Measurements from ENCODE around the gene MYRIP.
"Not testable (repeated sequence)": the region's sequence is repeated elsewhere in the genome, so short reads cannot be mapped to it uniquely, and the experiment has no call there.

Gene MYRIP

DNA sequence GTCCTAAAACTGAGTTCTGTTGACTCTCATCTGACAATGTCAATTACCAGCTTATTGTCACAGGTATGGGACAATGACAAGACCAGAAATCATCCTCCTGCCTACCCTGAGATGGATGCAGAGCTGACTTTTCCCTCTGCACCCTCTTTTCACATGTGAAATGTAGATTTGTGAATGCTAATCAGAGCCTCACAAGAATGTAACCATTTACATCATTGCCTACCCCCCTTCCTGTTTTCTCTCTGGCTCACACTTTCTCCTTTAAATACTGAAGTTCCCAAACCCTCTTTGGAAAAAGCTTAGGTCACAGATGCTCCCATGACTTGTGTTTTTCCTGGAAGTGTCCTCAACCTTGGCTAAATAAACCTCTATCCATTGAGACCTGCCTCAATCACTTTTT, 228.2 kb downstream of the MYRIP start:
- no peak for DNase-seq (ENCODE audit: low spot score)

DNA sequence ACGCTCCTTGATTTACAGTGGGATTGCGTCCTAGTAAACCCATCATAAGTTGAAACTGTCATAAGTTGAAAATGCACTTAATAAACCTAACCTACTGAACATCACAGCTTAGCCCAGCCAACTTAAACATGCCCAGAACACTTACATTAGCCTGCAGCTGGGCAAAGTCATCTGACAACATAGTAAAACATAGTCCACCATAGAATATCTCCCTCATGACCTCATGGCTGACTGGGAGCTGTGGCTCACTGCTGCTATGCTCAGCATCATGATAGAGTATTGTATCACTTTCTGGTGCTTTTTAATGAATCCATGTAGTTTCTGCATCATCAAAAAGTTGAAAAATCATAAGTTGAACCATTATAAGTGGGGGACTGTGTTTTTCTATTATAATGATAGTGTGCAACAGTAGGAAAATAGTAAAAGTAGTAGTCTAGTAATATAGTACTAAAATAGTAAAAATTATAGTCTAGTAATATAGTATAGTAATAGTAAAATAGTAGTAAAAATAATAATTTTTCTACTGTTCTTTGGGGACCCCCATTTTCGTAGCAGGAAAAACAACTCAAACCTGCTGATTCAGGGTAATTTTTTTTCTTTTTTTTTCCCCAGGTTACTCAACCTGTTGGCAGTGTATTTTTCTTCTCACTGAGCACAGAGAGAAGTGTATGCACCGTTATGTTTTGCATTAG, 233.5 kb downstream of the MYRIP start:
- no peak for DNase-seq (ENCODE audit: low spot score)

DNA sequence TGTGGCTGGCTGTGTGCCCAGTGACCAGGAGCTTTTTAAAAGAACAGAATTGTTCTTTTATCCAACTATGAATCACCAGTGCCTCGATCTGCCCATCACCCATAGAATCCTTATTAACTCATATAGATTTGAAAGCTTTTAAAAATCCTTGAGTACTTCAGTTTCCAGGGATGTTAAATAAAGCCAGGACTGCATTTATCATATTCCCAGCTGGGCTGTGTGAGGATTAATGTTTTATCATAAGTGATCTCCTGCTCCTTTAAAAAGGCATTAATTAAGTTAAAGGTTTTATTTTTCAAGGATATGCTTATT, 234.0 kb downstream of the MYRIP start:
- no peak for DNase-seq (ENCODE audit: low spot score)

DNA sequence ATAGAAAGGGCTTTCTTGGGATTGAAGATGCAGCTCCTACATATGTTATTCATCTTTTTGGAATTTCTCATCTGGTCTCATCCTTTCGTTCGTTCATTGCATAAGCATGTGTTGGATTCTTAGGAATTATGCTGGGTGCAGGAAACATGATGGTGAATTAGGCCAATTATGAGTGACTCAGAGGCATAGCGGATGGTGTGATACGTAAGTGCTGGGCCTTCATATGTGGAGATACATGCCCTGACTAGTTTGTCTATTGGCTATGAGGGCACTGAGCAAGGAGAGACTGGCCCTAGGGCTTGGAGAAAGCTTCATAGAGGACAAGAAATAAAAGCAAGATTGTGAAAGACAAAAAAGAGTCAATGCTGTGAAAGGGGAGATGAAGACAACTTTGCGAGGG, 235.1 kb downstream of the MYRIP start:
- no peak for DNase-seq (ENCODE audit: low spot score)

DNA sequence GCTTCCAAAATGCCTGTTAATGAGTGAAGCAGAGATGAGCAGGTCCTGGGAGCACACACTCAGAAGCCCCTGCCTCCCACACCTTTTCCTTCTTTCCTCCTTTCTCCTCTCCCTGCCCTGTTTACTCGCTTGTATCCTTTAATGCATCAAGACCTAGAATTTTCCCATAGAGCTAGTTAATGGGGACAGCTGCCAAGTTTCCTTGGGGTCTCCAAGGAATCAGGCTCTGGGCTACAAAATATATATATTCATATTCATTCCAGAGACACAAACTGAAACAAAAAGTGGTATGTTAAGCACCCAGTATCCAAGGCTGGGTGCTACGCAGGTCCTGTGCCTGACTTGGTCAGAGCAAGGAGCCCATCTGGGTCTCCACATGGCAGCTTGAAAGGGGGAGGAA, 235.6 kb downstream of the MYRIP start:
- no peak for DNase-seq (ENCODE audit: low spot score)

DNA sequence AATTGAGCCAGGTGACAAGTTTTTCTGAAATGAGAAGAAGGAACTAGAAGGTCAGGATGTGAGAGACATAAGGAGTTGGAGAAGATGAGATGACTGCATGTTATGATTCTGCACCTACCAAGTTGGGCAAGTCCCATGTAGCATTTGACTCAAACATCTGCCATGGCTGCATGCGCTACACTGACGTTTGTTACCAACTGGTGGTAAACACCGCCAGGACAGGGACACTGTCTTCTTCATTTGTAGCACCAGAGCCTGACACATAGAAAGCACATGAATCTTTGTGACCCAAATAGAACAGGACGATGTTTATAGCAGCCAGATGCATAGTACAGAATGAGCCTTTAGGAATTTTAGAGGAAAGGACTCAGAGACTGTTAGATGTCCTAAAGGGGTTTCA, 236.7 kb downstream of the MYRIP start:
- DNase-seq (ENCODE audit: low spot score) = no peak

DNA sequence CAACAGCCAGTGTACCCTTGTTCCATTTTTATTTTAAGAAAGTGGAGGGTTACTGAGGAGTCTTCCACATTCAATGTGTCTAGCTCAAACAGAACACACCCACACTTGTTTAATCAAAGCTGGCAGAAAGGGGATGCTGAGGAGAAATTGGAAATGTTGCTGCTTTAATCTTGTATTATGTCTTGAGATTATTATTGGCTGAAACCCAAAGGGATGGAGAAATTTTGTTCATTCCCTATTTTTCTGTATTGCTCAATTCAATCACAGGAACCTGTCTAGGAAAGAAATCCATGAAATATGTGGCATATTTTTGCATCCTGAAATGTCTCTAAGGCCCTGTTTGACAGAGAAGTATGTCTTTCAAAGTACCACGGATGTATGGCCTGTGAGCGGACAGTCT, 238.0 kb downstream of the MYRIP start:
- DNase-seq (ENCODE audit: low spot score) = no peak

DNA sequence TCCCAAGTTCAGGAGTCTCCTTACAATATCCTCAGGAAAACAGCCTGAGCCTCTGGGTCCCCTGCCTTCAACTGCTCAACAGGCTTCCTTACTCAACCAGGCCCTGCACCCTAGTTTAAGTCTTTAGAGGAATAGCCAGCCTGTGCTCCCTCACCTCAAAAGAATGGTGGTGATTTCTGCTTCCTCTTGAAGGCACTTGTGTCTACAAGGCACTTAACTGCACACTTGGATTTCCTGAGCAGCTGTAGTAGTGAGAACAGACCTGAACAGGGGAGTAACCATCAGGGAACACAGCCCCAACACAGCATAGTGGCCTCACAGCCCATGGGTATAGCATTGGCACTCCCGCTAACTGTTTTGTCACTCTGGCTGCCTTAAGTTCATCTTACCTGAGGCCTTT, 244.3 kb downstream of the MYRIP start:
- DNase-seq (ENCODE audit: low spot score) = no peak

DNA sequence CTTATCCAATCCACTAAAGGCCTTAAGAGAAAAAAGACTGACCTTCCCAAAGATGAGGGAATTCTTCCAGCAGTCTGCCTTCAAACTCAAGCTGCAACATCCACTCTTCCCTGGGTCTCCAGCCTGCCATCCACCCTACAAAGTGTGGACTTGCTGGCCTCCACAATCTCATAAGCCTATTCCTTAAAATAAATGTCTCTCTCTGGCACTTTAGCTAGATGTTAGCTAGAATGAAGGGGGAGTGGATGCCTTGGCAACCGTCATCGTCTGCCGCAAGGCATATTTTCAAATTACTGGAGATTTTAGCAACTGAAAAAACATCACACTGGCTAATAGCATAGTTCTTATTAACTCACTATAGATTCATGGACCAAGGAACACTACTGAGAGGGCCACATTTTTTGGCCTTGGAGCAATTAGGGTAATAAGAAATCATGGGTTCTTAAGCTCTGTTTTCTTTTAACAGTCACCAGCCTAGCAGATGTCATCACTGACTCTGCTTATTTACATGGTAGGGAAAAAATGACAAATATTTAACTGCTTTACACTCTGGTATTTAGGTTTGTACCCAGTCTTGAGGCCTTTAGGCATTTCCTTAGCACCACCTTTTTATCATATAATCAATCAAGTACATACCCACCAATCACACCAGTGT, 245.3 kb downstream of the MYRIP start:
- DNase-seq (ENCODE audit: low spot score) = no peak

DNA sequence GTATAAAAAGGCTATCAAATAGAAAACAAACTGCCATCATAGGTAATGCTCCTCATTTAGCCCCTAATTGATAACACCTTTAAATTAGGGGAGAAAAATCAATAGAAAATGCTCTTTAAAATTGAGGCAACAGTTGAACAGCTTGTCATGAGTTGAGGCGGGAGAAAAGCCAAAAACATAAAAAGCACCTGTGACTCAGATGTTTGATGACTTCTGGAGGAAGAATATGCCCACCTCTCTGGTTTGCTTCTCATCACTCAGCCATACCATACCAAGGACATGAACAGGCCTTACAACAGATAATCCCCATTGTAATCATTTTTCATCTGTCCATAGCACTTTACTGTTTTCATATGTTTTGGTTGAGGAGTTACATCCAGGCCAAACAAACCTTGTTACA, 246.0 kb downstream of the MYRIP start:
- DNase-seq (ENCODE audit: low spot score) = no peak

DNA sequence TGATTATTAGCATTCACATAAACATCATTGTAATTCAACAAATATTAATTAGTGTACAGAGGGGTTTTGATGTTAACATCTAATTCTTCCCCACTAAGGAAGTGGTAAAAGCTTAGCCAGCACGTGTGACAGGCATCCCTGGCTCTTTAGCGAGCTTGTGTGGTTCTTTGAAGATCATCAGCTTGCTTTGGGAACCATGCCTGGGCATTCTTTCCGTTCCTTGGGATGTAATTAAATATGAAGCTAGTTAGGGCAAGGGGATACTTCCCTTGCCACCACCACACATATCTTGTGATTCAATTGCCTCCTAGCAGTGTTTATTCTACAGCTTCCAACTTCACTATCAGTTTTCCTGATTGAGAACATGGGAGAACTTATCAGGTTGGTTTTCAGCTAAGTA, 246.5 kb downstream of the MYRIP start:
- DNase-seq (ENCODE audit: low spot score) = no peak

DNA sequence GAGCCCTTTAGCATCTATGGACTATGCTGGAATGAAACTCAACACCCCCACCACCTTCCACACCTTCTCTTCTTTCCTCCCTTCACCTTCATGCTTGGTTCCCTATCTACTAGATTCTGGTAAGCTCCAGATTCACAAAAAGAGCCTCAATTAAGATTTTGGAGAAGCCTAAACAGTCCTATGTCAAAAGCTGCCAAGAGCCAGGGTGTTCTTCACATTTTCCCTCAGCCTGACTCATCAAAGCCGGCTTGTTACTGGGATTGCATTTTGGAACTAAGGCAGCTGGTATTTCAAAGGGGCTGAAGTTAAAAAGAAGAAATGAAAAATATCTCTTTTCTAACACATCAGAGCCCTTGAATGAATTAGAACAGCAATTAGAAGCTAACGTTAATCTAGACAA, 247.7 kb downstream of the MYRIP start:
- DNase-seq (ENCODE audit: low spot score) = no peak

DNA sequence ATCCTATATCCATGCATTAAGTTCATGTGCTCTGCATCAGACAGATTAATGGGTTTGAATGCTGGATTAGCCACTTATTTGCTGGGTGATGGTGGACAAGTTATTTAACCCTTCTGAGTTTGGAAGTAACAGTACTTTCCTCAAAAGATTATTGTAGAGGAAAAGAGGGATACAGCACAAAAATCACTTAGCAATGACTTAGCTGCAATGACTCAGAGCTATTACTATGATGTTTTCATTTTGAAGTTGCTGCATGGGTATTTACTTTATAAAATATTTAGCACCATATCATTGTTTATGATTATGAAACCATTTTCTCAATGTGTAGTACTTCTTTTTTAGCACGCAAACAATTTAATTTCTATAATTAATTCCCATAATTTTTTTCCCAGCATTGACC, 248.4 kb downstream of the MYRIP start:
- DNase-seq (ENCODE audit: low spot score) = no peak

DNA sequence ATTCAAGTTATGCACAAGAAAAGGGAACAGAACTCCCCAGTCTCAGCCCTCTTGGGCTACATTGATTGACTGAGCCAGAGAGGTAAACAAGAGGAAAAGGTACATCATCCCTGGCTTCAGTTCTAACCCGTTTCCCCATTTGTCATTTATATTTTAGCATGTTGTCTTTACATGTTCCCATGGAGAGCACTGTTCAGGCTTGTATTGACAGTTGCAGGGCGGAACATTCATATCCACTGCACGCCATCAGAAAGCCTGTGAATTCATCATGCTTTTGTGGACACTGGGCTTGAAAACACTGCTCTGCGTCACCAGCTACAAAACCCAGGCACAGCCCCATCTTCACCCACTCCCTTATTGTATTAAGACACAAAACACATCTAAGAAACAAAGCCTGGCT, 259.2 kb downstream of the MYRIP start:
- no peak for DNase-seq (ENCODE audit: low spot score)

DNA sequence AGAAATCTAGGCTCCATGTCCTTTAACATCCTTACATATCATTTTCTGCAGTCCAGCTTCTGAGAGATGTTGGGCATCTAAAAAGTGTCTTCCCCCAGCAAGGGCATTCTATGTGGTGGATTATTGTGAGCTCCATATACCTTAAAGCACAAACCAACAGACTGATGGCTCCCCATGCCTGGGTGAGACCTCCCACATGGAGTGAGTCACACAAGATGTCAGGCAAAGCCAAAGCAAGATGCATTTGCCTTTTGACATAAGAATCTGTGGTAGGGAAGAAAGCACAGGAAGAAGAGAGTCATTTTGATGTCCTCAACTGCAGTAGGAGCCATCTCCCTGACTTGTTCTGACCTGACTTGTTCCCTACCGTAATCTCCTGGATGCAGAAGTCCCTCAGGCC, 261.4 kb downstream of the MYRIP start:
- DNase-seq (ENCODE audit: low spot score) = no peak

DNA sequence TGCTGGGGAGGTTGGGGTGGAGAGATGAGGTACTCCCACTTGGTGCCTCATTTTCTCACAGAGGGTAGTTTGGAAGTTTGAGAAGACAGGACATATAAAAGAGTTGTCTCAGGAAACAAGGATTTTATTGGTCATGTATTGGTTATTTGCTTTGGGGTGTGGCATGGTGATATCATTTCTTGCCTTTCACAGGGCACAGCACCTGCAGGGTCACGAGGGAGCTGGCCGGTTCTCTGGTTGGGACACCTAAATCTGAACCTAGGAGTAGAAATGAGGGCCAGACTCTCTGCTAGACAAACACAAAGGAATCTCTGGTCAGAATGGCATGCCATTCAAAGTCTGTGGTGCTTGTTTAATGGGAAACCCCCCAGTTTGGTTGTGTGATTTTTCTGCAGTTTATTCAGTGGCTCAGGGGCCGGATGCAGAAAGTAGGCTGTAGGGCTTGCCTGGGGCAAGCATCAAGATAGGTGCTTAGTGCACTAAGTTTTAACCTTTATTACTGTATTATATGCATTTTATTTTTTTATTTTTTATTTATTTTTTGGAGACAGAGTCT, 262.4 kb downstream of the MYRIP start:
- DNase-seq (ENCODE audit: low spot score) = no peak

DNA sequence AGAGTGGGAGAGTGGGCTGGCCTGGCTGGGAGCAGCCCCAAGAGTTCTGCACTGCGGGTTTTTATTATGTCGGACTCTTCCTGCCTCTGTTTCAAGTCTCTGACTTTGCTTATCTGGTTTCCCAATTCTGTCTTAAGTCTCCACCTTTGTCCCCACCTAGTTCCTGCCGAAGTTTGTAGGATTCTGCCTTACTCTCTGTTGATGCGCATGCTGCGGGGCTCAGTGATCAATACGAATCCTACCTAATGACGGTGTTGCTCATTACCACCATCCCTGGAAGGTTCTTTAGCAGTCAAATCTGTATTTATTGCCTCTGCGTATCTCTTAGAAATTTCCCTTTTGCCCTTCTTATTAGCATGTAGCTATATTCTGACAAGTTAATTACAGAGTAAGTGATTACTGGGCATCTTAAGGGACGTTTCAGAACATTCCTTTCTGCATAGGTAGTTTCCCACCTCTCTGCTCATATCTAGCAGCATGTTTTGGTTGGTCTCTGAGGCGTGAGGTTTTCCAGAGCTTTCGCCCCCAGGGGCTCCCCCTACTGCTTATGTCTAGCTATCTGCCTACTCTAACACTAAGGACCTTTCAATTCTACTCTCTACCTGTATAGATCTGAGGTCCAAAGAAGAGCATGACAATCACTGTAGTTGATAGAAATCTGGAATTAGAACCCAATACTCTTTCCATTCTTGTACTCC, 264.1 kb downstream of the MYRIP start:
- peak; percentile 10 for DNase-seq (ENCODE audit: low spot score)

DNA sequence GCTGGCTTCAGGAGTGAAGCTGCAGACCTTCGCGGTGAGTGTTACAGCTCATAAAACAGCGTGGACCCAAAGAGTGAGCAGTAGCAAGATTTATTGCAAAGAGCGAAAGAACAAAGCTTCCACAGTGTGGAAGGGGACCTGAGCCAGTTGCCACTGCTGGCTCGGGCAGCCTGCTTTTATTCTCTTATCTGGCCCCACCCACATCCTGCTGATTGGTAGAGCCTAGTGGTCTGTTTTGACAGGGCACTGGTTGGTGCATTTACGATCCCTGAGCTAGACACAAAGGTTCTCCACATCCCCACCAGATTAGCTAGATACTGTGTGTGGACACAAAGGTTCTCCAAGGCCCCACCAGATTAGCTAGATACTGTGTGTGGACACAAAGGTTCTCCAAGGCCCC, 267.7 kb downstream of the MYRIP start:
- not testable (repeated sequence) for DNase-seq (ENCODE audit: low spot score)

DNA sequence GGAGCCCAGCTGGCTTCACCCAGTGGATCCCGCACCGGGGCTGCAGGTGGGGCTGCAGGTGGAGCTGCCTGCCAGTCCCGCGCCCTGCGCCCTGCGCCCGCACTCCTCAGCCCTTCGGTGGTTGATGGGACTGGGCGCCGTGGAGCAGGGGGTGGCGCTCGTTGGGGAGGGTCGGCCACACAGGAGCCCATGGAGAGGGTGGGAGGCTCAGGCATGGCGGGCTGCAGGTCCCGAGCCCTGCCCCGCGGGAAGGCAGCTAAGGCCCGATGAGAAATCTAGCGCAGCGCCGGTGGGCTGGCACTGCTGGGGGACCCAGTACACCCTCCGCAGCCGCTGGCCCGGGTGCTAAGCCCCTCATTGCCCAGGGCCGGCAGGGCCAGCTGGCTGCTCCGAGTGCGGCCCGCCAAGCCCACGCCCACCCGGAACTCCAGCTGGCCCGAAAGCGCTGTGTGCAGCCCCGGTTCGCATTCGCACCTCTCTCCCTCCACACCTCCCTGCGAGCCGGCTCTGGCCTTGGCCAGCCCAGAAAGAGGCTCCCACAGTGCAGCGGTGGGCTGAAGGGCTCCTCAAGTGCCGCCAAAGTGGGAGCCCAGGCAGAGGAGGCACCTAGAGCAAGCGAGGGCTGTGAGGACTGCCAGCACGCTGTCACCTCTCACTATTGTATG, 268.6 kb downstream of the MYRIP start:
- DNase-seq (ENCODE audit: low spot score) = not testable (repeated sequence)

DNA sequence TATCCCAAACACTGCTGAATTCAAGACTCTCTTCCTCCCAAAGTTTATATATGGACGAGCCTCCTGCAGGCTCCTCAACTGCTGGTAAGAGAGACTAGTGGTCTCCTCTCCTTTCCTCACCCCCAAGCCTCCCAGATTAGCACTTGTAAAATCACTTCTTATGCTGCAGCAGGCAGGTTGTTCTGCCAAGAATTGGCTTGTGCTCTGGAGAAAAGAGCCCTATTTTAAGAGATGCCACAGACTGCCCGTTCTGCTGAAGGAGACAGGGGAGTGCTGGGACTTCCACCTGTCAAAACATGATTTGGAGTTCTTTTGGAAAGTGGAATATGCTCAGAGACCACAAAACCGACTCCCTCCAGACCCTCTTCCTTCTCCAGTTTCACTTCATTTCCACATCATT, 269.2 kb downstream of the MYRIP start:
- DNase-seq (ENCODE audit: low spot score) = no peak

DNA sequence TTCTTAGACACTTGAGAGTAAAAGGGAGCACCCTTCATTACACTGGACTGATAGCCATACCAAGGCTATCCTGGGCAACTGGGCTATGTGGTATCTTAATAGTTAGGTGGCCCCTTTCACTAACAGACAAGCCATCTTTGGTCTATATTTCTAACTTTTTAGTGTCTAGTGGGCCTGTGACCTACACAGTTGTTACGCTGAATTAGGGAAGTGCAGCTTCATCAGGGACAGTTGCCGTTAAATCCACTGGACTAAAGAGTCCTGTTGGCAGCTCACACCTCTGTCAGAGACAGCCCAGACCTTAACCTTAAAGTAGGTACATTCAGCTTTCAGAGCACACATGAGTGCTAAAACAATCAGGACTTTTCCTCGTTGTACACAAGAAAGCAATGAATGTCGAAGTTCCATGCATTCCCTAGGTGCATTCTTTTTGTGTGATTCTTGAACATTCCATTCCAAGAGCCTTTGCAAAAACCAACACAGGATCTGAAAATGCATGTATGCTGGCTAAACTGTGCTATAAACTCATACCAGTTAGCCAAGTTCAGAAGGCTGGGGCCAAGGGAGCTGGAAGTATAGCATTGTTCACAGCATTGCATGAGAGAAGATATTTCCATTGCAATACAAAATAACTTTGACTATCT, 269.9 kb downstream of the MYRIP start:
- no peak for DNase-seq (ENCODE audit: low spot score)

DNA sequence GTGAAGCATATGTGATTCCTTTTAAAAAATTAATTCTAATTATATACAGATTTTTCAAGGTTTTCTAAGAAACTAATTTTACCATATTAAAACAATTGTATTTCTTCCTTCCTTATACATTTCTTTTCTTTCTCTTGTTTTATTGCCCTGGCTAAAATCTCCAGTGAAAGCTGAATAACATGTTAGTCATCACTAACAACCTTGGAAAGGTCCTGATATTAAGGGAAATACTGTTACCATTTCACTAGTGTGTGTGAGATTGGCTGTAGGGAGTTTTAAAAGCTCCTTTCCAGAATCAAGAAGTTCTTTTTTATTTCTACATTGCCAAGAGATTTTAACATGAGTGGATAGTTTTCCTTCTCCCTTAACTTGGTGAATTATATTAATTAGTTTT, 270.4 kb downstream of the MYRIP start:
- no peak for DNase-seq (ENCODE audit: low spot score)

Measured in NAMALWA (cell line).